Prostate gland (tissue), 2 donors: ENCODE data around the gene IL1RAPL2. TPM values are rescaled to one million over a fixed set of nuclear protein-coding genes. Genes with fewer than 3 reads are reported as not detected.

ENCODE experiments used
- DNase-seq: peaks from one replicate; pipeline ENCODE4 v3.0.0-alpha.2; 2019; ENCODE audit warnings: low spot score
- H3K27ac ChIP-seq, 2 donors: fragments of 200-600 bp; sonication (generic); 2 replicates each; pipeline ENCODE4 v1.5.1; 2017 to 2019
- H3K27me3 ChIP-seq: fragments of 200-600 bp; sonication (generic); replicated peaks from 2 replicates; pipeline ENCODE4 v1.5.1; 2019; ENCODE audit not compliant: insufficient read depth
- H3K36me3 ChIP-seq, 2 donors: fragments of 200-600 bp; sonication (generic); 1 replicate in 1 of 2; 2 replicates in 1 of 2; pipeline versions ENCODE4 v1.5.1 to v1.8.1; 2017 to 2019
- H3K4me1 ChIP-seq: fragments of 200-600 bp; sonication (generic); replicated peaks from 2 replicates; pipeline ENCODE4 v1.5.1; 2019
- H3K4me3 ChIP-seq, 2 donors: fragments of 200-600 bp; sonication (generic); 2 replicates each; pipeline ENCODE4 v1.5.1; 2017 to 2019
- H3K9me3 ChIP-seq: fragments of 200-600 bp; sonication (generic); 2 replicates; pipeline ENCODE4 v1.5.1; 2017
- CTCF ChIP-seq, 4 experiments: fragments of 200-600 bp in 2 of 4; fragments of 450-650 bp in 2 of 4; sonication (generic) in 2 of 4; IDR thresholded peaks; 1 replicate in 3 of 4; 2 replicates in 1 of 4; pipeline ENCODE4 v1.5.1; 2016 to 2019; ENCODE audit warnings: antibody characterized with exemption in 4 of 4, mild to moderate bottlenecking in 2 of 4, moderate library complexity in 2 of 4
- POLR2A ChIP-seq: fragments of 450-650 bp; IDR thresholded peaks from one replicate; pipeline ENCODE4 v1.6.1; 2016; ENCODE audit warnings: antibody characterized with exemption, mild to moderate bottlenecking
- POLR2AphosphoS5 ChIP-seq: sonication (generic); formaldehyde crosslinking; IDR thresholded peaks from one replicate; pipeline ENCODE4 v1.6.1; 2017; ENCODE audit warnings: antibody characterized with exemption
- WGBS: methylation state at CpG from one replicate; pipeline ENCODE4 v1.1.5; 2018; 5-methylcytosine and 5-hydroxymethylcytosine counted together
- intact Hi-C: fragments of 100-400 bp; cut with DNase I; formaldehyde crosslinking; loops from one replicate; pipeline ENCODE4 v1.14.2; 2022
- total RNA-seq, 2 donors: library from RNA; depleted of rRNA; stranded (reverse); fragments of >200 nt; gene quantifications; one replicate each; pipeline ENCODE4 v1.1.0, GENCODE V29; 2016

IL1RAPL2 gene
- total RNA-seq, 2 donors from 2014 or later = 0.51 TPM; not detected in 1

GRCh38 chrX:105282077-105282476, 716.1 kb downstream of the IL1RAPL2 start:
- TF ChIP-seq CTCF (IDR thresholded peaks at IDR 0.05) (no peak), POLR2AphosphoS5 (no peak), POLR2A (no peak)
- Histone ChIP-seq H3K27ac (no peak overlapping the region), H3K27me3 (no peaks in the 10 kb centered on the region), H3K9me3 (no peaks in the 10 kb centered on the region), H3K4me1 (no peaks in the 10 kb centered on the region), H3K4me3 (no peak overlapping the region), H3K36me3 (no peaks in the 10 kb centered on the region)
- intact Hi-C loops = no loop called here
- no peak for DNase-seq
- 40% methylated on average over 1 of the region's 1 CpG for WGBS

GRCh38 chrX:105297041-105297440, 731.0 kb downstream of the IL1RAPL2 start:
- H3K9me3 ChIP-seq = no peaks in the 10 kb centered on the region

GRCh38 chrX:105299286-105299685, 733.3 kb downstream of the IL1RAPL2 start:
- no peaks in the 10 kb centered on the region for H3K27me3 ChIP-seq
- H3K36me3 ChIP-seq = no peaks in the 10 kb centered on the region
- no peaks in the 10 kb centered on the region for H3K9me3 ChIP-seq
- no peak overlapping the region for H3K4me3 ChIP-seq
- no peak for DNase-seq
- 83% methylated on average over 1 of the region's 1 CpG for WGBS
- intact Hi-C loops = no loop called here
- H3K4me1 ChIP-seq = no peaks in the 10 kb centered on the region
- H3K27ac ChIP-seq = no peak overlapping the region
- no peak for TF ChIP-seq POLR2AphosphoS5
- TF ChIP-seq POLR2A = no peak
- no peak for TF ChIP-seq CTCF (IDR thresholded peaks at IDR 0.05)

More at GRCh38 chrX:105297041-105297440, 731.0 kb downstream of the IL1RAPL2 start:
- TF ChIP-seq POLR2A (no peak), POLR2AphosphoS5 (no peak), CTCF (IDR thresholded peaks at IDR 0.05) (no peak)
- Histone ChIP-seq H3K36me3 (no peaks in the 10 kb centered on the region), H3K27ac (no peak overlapping the region), H3K4me1 (no peaks in the 10 kb centered on the region), H3K27me3 (no peaks in the 10 kb centered on the region), H3K4me3 (no peak overlapping the region)
- DNase-seq = no peak
- WGBS = 31% methylated on average over 3 of the region's 3 CpGs
- intact Hi-C loops = no loop called here

- no peak for DNase-seq
- WGBS = 89% methylated on average over 1 of the region's 1 CpG
- TF ChIP-seq POLR2AphosphoS5 = no peak
- TF ChIP-seq CTCF (IDR thresholded peaks at IDR 0.05) = no peak
- no peak for TF ChIP-seq POLR2A
- intact Hi-C loops = no loop called here
- H3K27me3 ChIP-seq = no peaks in the 10 kb centered on the region
- no peak overlapping the region for H3K4me3 ChIP-seq
- no peaks in the 10 kb centered on the region for H3K36me3 ChIP-seq
- no peak overlapping the region for H3K27ac ChIP-seq
- no peaks in the 10 kb centered on the region for H3K4me1 ChIP-seq
- H3K9me3 ChIP-seq = no peaks in the 10 kb centered on the region
These were observed 736.2 kb downstream of the IL1RAPL2 start for GRCh38 chrX:105302246-105302645.

- WGBS = 38% methylated on average over 1 of the region's 1 CpG
- Histone ChIP-seq H3K9me3 (no peaks in the 10 kb centered on the region), H3K27me3 (no peaks in the 10 kb centered on the region), H3K36me3 (no peaks in the 10 kb centered on the region), H3K27ac (no peak overlapping the region), H3K4me3 (no peak overlapping the region), H3K4me1 (no peaks in the 10 kb centered on the region)
- TF ChIP-seq POLR2A (no peak), POLR2AphosphoS5 (no peak), CTCF (IDR thresholded peaks at IDR 0.05) (no peak)
- intact Hi-C loops = no loop called here
- DNase-seq = no peak
These were observed 741.8 kb downstream of the IL1RAPL2 start for GRCh38 chrX:105307762-105308161.
